GM06990 (cell line): ENCODE measurements around the gene TMEM260.
"Not testable (repeated sequence)": the region's sequence is repeated elsewhere in the genome, so short reads cannot be mapped to it uniquely, and the experiment has no call there.

Experiments used
- DNase-seq: peaks from one replicate; pipeline ENCODE4 v3.0.0-alpha.2; 2011; ENCODE audit not compliant: insufficient read length; ENCODE audit errors: extremely low read depth
- H3K27me3 ChIP-seq: replicated peaks from 2 replicates; pipeline ENCODE4 v1.6.0; 2011; ENCODE audit warnings: low read length; ENCODE audit not compliant: control insufficient read depth, insufficient read depth
- H3K36me3 ChIP-seq: 2 replicates; pipeline ENCODE4 v1.5.1; 2011; ENCODE audit warnings: low read length; ENCODE audit not compliant: control insufficient read depth, insufficient read depth
- H3K4me3 ChIP-seq: replicated peaks from 2 replicates; pipeline ENCODE4 v1.5.1; 2011; ENCODE audit warnings: low read depth, mild to moderate bottlenecking, control low read depth, low read length
- TF ChIP-seq, protein P1 (sequence below): IDR thresholded peaks from 2 replicates; pipeline ENCODE4 v1.5.1; 2011; ENCODE audit warnings: low read length, control low read depth, mild to moderate bottlenecking, inconsistent platforms; ENCODE audit not compliant: insufficient read depth, poor library complexity, severe bottlenecking

TMEM260 gene

DNA sequence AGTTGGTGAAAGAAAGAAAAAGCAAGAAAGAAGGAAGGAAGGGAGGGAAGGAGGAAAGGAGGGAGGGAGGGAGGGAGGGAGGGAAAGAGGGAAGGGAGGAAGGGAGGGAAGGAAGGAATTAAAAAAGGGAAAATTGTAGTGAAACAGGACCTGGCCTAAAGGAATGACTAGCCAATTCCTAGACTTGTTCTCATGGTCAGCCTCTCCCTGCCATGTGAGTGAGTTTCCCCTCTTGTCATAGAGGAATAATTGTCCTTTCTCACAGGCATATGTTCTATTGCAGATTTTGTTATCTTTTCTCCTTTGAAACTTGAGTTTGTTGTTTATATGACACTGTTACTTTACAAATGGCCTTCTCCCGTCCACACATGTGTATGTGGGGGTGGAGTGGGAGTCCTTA is 81.9 kb downstream of the TMEM260 start:
- TF ChIP-seq, protein P1, sequence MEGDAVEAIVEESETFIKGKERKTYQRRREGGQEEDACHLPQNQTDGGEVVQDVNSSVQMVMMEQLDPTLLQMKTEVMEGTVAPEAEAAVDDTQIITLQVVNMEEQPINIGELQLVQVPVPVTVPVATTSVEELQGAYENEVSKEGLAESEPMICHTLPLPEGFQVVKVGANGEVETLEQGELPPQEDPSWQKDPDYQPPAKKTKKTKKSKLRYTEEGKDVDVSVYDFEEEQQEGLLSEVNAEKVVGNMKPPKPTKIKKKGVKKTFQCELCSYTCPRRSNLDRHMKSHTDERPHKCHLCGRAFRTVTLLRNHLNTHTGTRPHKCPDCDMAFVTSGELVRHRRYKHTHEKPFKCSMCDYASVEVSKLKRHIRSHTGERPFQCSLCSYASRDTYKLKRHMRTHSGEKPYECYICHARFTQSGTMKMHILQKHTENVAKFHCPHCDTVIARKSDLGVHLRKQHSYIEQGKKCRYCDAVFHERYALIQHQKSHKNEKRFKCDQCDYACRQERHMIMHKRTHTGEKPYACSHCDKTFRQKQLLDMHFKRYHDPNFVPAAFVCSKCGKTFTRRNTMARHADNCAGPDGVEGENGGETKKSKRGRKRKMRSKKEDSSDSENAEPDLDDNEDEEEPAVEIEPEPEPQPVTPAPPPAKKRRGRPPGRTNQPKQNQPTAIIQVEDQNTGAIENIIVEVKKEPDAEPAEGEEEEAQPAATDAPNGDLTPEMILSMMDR: no peak
- H3K4me3 ChIP-seq: no peak overlapping the region
- no peaks in the 10 kb centered on the region for H3K27me3 ChIP-seq
- no peak for DNase-seq
- no peaks in the 10 kb centered on the region for H3K36me3 ChIP-seq

DNA sequence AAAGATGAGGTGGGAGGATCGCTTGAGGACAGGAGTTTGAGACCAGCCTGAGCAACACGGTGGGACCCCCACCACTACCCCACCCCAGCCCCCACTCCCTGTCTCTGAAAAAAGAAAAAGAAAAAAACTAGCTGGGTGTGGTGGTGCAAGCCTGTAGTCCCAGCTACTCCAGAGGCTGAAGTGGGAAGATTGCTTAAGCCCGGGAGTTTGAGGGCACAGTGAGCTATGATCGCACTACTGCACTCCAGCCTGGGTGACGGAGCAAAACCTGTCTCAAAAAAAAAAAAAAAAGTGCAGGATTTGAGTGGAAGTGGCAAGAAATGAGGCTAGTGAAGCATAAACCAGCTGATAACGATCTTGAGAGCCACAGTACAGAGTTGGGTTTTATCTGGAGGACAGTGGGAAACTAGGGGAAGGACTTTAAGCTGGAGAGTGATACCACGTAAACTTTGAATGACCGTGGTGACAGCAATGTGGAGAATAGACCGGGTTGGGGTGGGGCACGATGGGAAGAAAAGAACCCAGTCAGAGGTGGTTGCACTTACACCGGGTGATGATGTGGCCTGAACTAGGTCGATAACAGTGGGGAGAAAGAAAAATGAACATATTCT is 85.3 kb downstream of the TMEM260 start:
- Histone ChIP-seq H3K27me3 (no peaks in the 10 kb centered on the region), H3K36me3 (no peaks in the 10 kb centered on the region), H3K4me3 (no peak overlapping the region)
- DNase-seq: no peak
- TF ChIP-seq, protein P1: no peak

DNA sequence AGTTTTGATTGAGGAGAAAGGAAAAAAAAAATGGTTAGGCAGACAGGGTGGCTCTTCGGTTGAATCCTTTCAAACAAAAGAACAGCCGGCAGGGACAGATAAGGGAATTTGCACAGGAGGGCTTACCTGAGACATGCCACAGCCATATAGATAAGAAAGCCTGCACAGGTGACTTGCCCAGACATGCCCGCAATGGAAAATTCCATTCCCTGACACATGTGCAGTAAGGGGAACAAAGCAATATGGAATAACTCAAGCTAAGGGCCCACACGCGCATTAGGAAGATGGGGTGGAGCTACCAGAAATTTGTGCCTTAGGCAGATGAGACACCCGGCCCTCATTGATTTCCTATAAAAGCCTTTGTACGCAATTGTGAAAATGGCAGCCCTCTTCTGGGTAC is 86.7 kb downstream of the TMEM260 start:
- no peak for DNase-seq
- Histone ChIP-seq H3K4me3 (no peak overlapping the region), H3K27me3 (no peaks in the 10 kb centered on the region), H3K36me3 (no peaks in the 10 kb centered on the region)
- TF ChIP-seq, protein P1: no peak

DNA sequence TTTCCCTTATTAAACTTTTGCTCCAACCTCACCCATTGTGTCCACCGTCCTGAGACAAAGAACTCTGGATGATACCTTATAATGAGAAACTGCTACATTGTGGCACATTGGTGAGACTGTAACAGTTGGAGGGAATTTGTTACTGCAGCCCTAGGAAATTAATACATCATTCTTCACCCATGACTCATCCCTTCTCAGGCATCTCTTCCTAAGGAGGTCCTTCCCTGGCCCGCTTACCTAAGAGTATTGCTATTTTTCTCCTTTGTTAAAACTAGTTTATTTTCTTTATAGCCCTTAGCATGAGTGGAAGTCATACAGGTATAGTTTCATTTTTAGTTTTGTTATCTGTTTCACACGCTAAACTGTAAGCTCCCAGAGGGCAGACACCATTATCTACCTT is 87.1 kb downstream of the TMEM260 start:
- Histone ChIP-seq H3K36me3 (no peaks in the 10 kb centered on the region), H3K27me3 (no peaks in the 10 kb centered on the region), H3K4me3 (no peak overlapping the region)
- no peak for DNase-seq
- TF ChIP-seq, protein P1: no peak

DNA sequence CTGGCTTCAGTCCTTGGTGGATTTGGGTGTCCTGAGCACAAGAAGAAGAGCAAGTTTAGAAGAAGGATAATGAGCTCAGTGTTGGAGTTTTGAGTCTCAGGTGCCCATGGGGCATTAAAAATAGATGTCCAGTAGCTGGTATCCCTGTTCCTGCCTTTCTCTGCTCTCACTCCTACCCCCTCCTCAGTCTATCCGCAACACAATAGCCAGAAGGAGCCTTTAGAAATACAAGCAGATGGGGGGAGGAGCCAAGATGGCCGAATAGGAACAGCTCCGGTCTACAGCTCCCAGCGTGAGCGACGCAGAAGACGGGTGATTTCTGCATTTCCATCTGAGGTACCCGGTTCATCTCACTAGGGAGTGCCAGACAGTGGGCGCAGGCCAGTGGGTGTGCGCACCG is 87.7 kb downstream of the TMEM260 start:
- not testable (repeated sequence) for DNase-seq, H3K36me3 ChIP-seq, H3K27me3 ChIP-seq, H3K4me3 ChIP-seq

DNA sequence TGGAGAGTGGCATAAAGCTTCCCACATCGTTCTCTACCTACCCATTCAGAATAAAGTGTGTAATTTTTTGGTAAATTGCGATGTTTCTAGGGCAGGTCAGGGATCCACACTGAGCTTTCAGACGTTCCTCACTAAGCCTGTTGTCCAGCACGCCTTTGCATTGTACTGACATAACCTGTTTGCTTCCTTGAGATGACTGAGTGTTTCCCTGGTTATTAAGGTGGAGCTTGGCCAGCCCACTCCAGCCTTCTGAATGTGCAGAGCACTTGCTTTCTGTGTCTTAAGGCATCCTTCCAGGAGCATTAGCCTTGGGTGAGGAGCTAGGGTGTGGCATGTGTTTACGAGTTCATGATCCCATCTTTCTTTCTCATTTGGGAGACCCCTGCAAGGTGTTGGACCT is 96.4 kb downstream of the TMEM260 start:
- Histone ChIP-seq H3K27me3 (no peaks in the 10 kb centered on the region), H3K4me3 (no peak overlapping the region), H3K36me3 (no peaks in the 10 kb centered on the region)
- DNase-seq: no peak
- TF ChIP-seq, protein P1: no peak
